Astrocyte of the cerebellum (primary cell): ENCODE results near the gene SETBP1.

Experiments
- DNase-seq: peaks from one replicate; pipeline ENCODE4 v3.0.0-alpha.2; 2011; ENCODE audit warnings: low read depth
- H3K4me3 ChIP-seq: 2 replicates; pipeline ENCODE4 v1.5.1; 2011; ENCODE audit warnings: mild to moderate bottlenecking, low read depth, low read length, moderate library complexity
- CTCF ChIP-seq: IDR thresholded peaks from 2 replicates; pipeline ENCODE4 v1.5.1; 2012; ENCODE audit warnings: low read length, low read depth, moderate library complexity, mild to moderate bottlenecking; ENCODE audit errors: missing control alignments
- in situ Hi-C: cut with HindIII; loops from 2 replicates; pipeline ENCODE4 v1.10.0; 2017; ENCODE audit warnings: low sequenced_read_pairs

SETBP1 gene

GRCh38 chr18:44654573-44654972, 26.1 kb upstream of the SETBP1 start:
- no peak overlapping the region for H3K4me3 ChIP-seq
- DNase-seq, result peak; percentile 74
- TF ChIP-seq CTCF, result no peak
- in situ Hi-C loops, result no loop called here

GRCh38 chr18:44655435-44655834, 25.3 kb upstream of the SETBP1 start:
- TF ChIP-seq CTCF, result no peak
- no peak for DNase-seq
- in situ Hi-C loops, result no loop called here

GRCh38 chr18:44659771-44660170, 20.9 kb upstream of the SETBP1 start:
- no peak overlapping the region for H3K4me3 ChIP-seq
- TF ChIP-seq CTCF, result no peak
- no peak for DNase-seq
- in situ Hi-C loops, result no loop called here

More at GRCh38 chr18:44655435-44655834, 25.3 kb upstream of the SETBP1 start:
- H3K4me3 ChIP-seq, result no peak overlapping the region

- TF ChIP-seq CTCF, result no peak
- H3K4me3 ChIP-seq, result no peak overlapping the region
- in situ Hi-C loops, result no loop called here
- DNase-seq, result no peak
These were observed 12.3 kb upstream of the SETBP1 start for GRCh38 chr18:44668270-44668975.

- DNase-seq, result no peak
- in situ Hi-C loops, result no loop called here
- H3K4me3 ChIP-seq, result no peak overlapping the region
- TF ChIP-seq CTCF, result no peak
These were observed 8.8 kb upstream of the SETBP1 start for GRCh38 chr18:44671914-44672313.

- DNase-seq, result no peak
- in situ Hi-C loops, result no loop called here
These were observed 8.2 kb upstream of the SETBP1 start for GRCh38 chr18:44672506-44672905.

More at GRCh38 chr18:44672506-44672905, 8.2 kb upstream of the SETBP1 start:
- H3K4me3 ChIP-seq, result no peak overlapping the region
- TF ChIP-seq CTCF, result no peak
